ENCODE results near the gene GUCD1.

GUCD1 gene

DNA sequence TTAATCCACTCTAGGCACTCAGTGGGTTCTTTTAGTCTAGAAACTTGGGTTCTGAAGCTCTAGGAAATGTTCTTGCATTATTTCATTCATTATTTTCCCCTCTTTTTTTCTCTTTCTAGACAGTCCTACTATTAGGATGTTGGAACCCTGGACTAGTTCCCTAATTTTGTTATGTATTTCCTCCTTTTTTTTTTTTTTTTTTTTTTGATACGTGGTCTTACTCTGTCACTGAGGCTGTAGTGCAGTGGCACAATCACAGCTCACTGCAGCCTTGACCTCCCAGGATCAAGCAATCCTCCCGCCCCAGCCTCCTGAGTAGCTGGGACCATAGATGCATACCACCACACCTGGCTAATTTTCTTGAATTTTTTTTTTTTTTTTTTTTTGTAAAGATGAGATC is 50.4 kb downstream of the GUCD1 start:
- no peaks in the 10 kb centered on the region for H3K9me3 ChIP-seq (ENCODE audit: control insufficient read depth, insufficient read depth, low read length)
- H3K4me3 ChIP-seq (ENCODE audit: low read depth, low read length) = no peak overlapping the region
- H3K9ac ChIP-seq (ENCODE audit: low read depth, low read length) = no peak overlapping the region

DNA sequence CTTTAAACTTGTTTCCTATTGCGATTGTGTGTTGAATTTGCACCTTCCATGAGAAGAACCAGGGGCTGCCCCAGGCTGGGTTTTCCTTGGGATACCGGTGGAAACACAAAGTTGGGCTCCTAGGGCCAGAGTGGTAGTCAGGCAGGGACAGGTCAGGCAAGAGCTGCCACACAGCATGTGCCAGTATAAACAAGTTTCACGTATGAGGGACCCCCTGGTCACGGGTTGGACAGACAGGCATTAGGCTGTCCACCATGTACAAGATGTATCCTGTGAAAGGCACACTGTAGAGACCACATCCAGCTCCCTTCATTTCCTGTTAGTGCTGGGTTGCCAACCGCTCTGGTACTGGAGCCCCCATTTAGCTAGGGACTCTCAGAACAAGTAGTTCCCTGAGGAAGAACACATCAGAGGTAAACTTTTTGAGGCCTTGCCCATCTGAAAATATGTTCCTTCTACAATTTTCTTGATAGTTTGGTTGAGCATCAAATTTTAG is 51.0 kb downstream of the GUCD1 start:
- no peaks in the 10 kb centered on the region for H3K27me3 ChIP-seq (ENCODE audit: control insufficient read depth, insufficient read depth, low read length)
- no peaks in the 10 kb centered on the region for H3K9me3 ChIP-seq (ENCODE audit: control insufficient read depth, insufficient read depth, low read length)
- no peak overlapping the region for H3K4me3 ChIP-seq (ENCODE audit: low read depth, low read length)
- peaks cover 13% of the 10 kb centered on the region for H3K4me1 ChIP-seq (ENCODE audit: control insufficient read depth, insufficient read depth, low read length)
- no peak overlapping the region for H3K9ac ChIP-seq (ENCODE audit: low read depth, low read length)
- no peaks in the 10 kb centered on the region for H3K36me3 ChIP-seq (ENCODE audit: control insufficient read depth, insufficient read depth, low read length)

More for the DNA sequence above, 50.4 kb downstream of the GUCD1 start:
- Histone ChIP-seq H3K4me1 (ENCODE audit: control insufficient read depth, insufficient read depth, low read length) (peaks cover 13% of the 10 kb centered on the region), H3K36me3 (ENCODE audit: control insufficient read depth, insufficient read depth, low read length) (no peaks in the 10 kb centered on the region), H3K27me3 (ENCODE audit: control insufficient read depth, insufficient read depth, low read length) (no peaks in the 10 kb centered on the region)

DNA sequence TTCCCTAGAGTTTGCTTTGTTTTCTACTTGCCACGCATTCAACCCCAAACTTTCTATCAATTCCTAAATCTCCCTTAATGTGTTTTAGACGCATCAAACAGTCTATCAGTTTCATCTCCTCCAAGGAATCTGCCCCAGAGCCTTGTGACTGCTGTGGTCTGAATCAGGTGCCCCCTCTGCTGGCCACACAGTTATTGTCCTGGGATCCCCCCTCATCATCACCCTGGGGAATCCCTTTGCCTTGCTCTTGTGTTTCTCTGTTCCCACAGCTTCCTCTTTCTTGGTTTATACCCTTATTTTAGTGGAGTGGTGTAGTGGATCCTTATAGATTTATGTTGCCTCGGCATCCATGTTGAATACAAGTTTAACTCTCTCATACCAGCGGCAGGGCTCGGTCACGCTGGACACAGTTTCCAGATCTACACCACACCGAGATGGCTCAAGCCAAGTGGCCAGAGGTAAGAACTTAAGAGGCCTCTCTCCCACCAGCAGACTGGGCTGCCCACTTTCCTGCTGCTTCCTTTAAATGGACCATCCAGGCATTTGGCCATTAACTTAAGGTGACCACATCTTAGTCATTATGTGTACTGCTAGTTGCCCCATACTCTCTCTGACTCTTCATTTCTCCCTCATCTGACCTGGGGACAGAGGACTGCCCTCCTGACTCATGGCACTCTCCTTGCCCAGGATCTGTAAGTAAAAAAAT is 51.6 kb downstream of the GUCD1 start:
- Histone ChIP-seq H3K9me3 (ENCODE audit: control insufficient read depth, insufficient read depth, low read length) (no peaks in the 10 kb centered on the region), H3K36me3 (ENCODE audit: control insufficient read depth, insufficient read depth, low read length) (no peaks in the 10 kb centered on the region), H3K4me3 (ENCODE audit: low read depth, low read length) (no peak overlapping the region), H3K9ac (ENCODE audit: low read depth, low read length) (no peak overlapping the region), H3K4me1 (ENCODE audit: control insufficient read depth, insufficient read depth, low read length) (peaks cover 13% of the 10 kb centered on the region), H3K27me3 (ENCODE audit: control insufficient read depth, insufficient read depth, low read length) (no peaks in the 10 kb centered on the region)

DNA sequence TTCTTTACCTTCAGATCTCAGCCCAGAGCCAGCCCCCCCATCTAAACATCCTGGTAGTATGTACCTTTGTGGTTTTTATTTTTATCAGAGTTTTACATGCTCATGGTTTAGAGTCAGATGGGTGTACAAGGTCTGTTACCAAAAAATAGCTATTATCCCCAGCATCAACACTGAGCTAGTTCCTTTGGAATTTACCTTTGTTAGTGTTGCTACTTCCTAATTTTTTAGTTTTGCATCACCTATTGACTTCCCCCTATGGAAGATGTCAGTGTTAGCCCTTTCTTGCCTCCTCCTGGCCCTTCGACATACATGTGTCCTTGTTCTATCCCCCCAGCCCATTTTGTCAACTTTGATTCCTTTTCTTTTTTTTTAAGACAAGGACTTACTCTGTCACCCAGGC is 52.4 kb downstream of the GUCD1 start:
- H3K9ac ChIP-seq (ENCODE audit: low read depth, low read length) = no peak overlapping the region
- H3K4me1 ChIP-seq (ENCODE audit: control insufficient read depth, insufficient read depth, low read length) = peaks cover 13% of the 10 kb centered on the region

DNA sequence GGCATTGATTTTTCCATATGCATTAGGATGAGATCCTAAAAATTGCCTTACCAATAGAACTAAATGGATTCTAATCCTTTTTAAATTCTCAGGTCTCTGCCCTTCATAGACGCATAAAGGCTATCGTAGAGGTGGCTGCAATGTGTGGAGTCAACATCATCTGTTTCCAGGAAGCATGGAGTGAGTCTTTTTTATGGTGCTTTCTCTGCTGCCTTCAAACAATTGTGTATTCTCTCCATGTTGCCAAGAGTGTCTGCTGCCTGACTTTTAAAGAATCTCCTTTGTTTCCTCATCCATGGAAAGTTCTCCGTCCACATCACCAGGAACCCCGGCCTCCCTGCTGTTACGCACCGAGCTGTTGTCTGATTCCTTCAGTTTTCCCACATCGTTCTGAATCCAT is 52.9 kb downstream of the GUCD1 start:
- Histone ChIP-seq H3K27me3 (ENCODE audit: control insufficient read depth, insufficient read depth, low read length) (peaks cover 7% of the 10 kb centered on the region), H3K36me3 (ENCODE audit: control insufficient read depth, insufficient read depth, low read length) (no peaks in the 10 kb centered on the region), H3K9ac (ENCODE audit: low read depth, low read length) (no peak overlapping the region), H3K4me1 (ENCODE audit: control insufficient read depth, insufficient read depth, low read length) (peaks cover 9% of the 10 kb centered on the region), H3K9me3 (ENCODE audit: control insufficient read depth, insufficient read depth, low read length) (no peaks in the 10 kb centered on the region), H3K4me3 (ENCODE audit: low read depth, low read length) (no peak overlapping the region)

More for the DNA sequence above, 52.4 kb downstream of the GUCD1 start:
- Histone ChIP-seq H3K9me3 (ENCODE audit: control insufficient read depth, insufficient read depth, low read length) (no peaks in the 10 kb centered on the region), H3K4me3 (ENCODE audit: low read depth, low read length) (no peak overlapping the region), H3K36me3 (ENCODE audit: control insufficient read depth, insufficient read depth, low read length) (no peaks in the 10 kb centered on the region), H3K27me3 (ENCODE audit: control insufficient read depth, insufficient read depth, low read length) (peaks cover 4% of the 10 kb centered on the region)

DNA sequence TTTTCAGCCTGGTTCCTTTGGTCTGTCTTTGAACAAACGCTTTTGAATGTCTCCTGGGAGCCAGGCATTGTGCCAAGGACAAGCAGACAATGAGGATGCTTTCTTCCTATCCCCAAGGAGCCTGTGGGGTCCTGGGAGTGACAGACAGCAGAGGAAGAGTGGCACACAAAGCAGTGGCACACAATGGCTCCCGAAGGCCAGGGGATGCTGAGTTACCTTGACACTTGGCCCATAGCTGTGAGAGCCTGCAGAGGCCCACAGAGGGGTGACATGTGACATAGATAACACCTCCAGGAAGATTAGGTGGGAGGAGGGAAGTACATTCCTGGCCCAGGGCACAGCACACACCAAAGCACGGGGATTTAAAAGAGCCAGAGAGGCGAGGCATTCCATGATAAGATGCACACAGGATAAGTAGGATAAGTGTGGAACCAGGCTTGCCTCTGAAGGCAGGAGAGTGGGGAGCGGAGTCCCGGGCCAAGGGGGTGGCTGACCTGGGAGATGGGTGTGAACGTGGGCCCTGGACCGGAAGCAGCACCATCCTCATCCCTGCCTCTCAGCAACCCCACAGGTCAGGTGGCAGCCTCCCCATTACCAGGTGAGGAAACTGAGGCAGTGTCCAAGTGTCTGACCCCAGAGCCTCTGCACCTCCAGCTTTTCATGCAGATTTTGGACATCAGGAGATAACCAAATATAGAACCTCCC is 53.5 kb downstream of the GUCD1 start:
- Histone ChIP-seq H3K4me1 (ENCODE audit: control insufficient read depth, insufficient read depth, low read length) (peaks cover 3% of the 10 kb centered on the region), H3K4me3 (ENCODE audit: low read depth, low read length) (no peak overlapping the region), H3K36me3 (ENCODE audit: control insufficient read depth, insufficient read depth, low read length) (no peaks in the 10 kb centered on the region), H3K27me3 (ENCODE audit: control insufficient read depth, insufficient read depth, low read length) (peaks cover 11% of the 10 kb centered on the region), H3K9ac (ENCODE audit: low read depth, low read length) (no peak overlapping the region), H3K9me3 (ENCODE audit: control insufficient read depth, insufficient read depth, low read length) (no peaks in the 10 kb centered on the region)

DNA sequence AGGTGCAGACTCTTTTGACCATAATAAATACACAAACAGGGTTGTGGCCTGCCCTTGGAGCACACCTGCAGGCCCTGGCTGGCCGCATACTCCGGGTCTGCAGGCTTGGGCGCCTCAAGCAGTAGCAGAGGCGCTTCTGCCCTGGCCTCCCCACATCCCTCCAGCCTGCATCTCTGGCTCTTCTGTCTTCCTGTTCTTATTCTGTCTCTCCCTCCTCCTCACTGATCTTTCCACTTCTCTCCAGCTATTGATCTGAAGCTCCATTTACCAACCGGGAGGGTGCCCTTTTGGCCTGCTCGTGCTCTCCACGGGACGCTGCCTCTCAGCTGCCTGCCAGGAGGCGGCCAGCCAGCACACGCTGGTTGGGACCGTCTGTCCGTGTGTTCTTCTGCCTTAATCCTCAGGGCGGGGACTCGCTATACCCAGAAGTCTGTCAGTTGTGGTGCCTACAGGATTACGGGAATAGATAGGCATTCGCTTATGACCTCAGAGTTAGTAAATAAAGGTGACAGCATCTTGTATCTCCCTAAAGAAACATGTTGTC is 54.6 kb downstream of the GUCD1 start:
- Histone ChIP-seq H3K9ac (ENCODE audit: low read depth, low read length) (no peak overlapping the region), H3K27me3 (ENCODE audit: control insufficient read depth, insufficient read depth, low read length) (peaks cover 21% of the 10 kb centered on the region), H3K9me3 (ENCODE audit: control insufficient read depth, insufficient read depth, low read length) (no peaks in the 10 kb centered on the region), H3K4me1 (ENCODE audit: control insufficient read depth, insufficient read depth, low read length) (no peaks in the 10 kb centered on the region), H3K36me3 (ENCODE audit: control insufficient read depth, insufficient read depth, low read length) (peaks cover 3% of the 10 kb centered on the region), H3K4me3 (ENCODE audit: low read depth, low read length) (no peak overlapping the region)

DNA sequence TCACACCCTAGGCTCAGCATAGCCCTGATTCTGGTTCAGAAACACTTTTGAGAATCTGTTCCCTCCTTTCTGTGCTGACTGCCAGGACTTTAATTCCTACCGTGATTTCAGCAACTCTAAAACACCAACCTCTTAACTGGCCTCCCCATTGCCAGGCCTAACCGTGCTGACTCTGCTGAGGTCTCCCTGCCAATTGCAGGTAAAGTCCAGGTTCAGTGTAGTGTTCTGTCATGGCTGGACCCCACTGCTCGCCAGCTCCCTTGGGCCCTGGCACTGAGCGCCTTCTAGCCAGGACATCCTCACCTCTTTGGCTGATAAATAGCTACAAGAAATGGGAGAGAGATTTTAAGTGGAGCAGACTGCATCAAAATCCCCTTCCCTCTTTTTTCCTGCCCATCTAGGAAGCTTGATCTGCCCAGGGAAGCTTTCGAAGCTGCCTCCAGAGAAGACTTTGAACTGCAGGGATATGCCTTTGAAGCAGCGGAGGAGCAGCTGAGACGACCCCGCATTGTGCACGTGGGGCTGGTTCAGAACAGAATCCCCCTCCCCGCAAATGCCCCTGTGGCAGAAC is 55.1 kb downstream of the GUCD1 start:
- Histone ChIP-seq H3K27me3 (ENCODE audit: control insufficient read depth, insufficient read depth, low read length) (peaks cover 27% of the 10 kb centered on the region), H3K4me3 (ENCODE audit: low read depth, low read length) (no peak overlapping the region), H3K36me3 (ENCODE audit: control insufficient read depth, insufficient read depth, low read length) (peaks cover 3% of the 10 kb centered on the region), H3K4me1 (ENCODE audit: control insufficient read depth, insufficient read depth, low read length) (no peaks in the 10 kb centered on the region), H3K9me3 (ENCODE audit: control insufficient read depth, insufficient read depth, low read length) (no peaks in the 10 kb centered on the region), H3K9ac (ENCODE audit: low read depth, low read length) (no peak overlapping the region)

DNA sequence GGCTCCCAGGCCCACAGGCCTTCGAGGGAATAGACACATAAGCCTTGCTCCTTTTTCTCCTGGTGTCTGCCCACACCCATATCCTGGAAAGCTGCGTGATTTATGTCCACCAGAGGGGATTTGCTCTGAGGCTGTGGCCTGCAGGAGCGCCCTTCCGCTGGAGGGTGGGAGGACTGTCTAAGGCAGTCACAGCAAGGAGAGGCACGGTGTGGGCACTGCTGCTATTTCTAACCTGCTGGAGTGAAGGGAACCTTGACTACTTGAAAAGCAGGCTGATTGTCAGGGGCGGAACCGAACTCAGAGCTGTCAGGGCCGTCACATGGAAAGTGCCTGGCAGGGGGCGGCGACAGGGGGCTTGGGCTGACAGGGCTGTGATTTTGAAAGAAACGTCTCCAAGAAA is 56.1 kb downstream of the GUCD1 start:
- Histone ChIP-seq H3K9me3 (ENCODE audit: control insufficient read depth, insufficient read depth, low read length) (no peaks in the 10 kb centered on the region), H3K36me3 (ENCODE audit: control insufficient read depth, insufficient read depth, low read length) (peaks cover 3% of the 10 kb centered on the region), H3K4me3 (ENCODE audit: low read depth, low read length) (no peak overlapping the region), H3K27me3 (ENCODE audit: control insufficient read depth, insufficient read depth, low read length) (peaks cover 35% of the 10 kb centered on the region), H3K4me1 (ENCODE audit: control insufficient read depth, insufficient read depth, low read length) (peaks cover 1% of the 10 kb centered on the region), H3K9ac (ENCODE audit: low read depth, low read length) (no peak overlapping the region)

DNA sequence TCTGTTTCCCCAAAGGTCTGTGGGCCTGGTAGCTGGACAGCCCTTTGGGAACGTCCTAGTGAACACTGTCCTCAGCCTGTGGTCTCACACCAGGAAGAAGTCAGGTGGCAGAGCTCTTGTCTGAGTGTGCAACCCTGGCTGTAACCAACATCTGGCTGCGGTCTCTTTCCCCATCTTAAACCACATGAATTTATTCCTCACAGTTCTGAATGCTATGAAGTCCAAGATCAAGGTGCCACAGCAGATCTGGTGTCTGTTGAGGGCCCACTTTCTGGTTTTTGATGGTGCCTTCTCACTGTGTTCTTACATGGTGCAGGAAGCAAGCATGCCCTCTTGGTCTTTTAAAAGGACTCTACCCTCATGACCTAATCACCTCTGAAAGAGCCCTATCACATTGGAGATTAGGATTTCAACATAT is 57.1 kb downstream of the GUCD1 start:
- Histone ChIP-seq H3K36me3 (ENCODE audit: control insufficient read depth, insufficient read depth, low read length) (peaks cover 3% of the 10 kb centered on the region), H3K9me3 (ENCODE audit: control insufficient read depth, insufficient read depth, low read length) (no peaks in the 10 kb centered on the region), H3K9ac (ENCODE audit: low read depth, low read length) (no peak overlapping the region), H3K4me3 (ENCODE audit: low read depth, low read length) (no peak overlapping the region), H3K27me3 (ENCODE audit: control insufficient read depth, insufficient read depth, low read length) (peaks cover 43% of the 10 kb centered on the region), H3K4me1 (ENCODE audit: control insufficient read depth, insufficient read depth, low read length) (peaks cover 2% of the 10 kb centered on the region)

DNA sequence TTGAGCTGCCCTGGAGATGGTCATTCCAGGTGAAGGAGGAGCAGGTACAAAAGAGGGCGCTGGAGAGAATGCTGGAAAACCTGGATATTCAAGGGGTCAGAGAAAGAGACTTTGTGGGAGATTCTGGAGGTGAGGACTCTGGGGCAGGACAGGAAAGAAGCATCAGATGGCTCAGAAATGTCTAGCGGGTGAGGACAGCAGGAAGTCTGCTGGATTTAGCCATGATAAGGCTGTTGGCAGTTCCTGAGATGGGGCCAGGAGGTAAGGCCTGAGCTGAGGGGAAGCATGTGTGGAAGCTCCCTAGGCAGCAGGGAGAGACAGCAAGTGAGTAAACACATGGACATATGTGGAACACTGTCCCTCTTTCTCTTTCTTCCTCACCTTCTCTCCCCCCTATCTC is 58.3 kb downstream of the GUCD1 start:
- no peak overlapping the region for H3K9ac ChIP-seq (ENCODE audit: low read depth, low read length)
- H3K4me1 ChIP-seq (ENCODE audit: control insufficient read depth, insufficient read depth, low read length) = peaks cover 2% of the 10 kb centered on the region
- peaks cover 51% of the 10 kb centered on the region for H3K27me3 ChIP-seq (ENCODE audit: control insufficient read depth, insufficient read depth, low read length)
- no peak overlapping the region for H3K4me3 ChIP-seq (ENCODE audit: low read depth, low read length)
- no peaks in the 10 kb centered on the region for H3K9me3 ChIP-seq (ENCODE audit: control insufficient read depth, insufficient read depth, low read length)
- peaks cover 3% of the 10 kb centered on the region for H3K36me3 ChIP-seq (ENCODE audit: control insufficient read depth, insufficient read depth, low read length)
